Activated CD8-positive, alpha-beta memory T cell treated with anti-CD3 and anti-CD28 coated beads, Interleukin-2, amount 10 ng/mL, durations not matched to agents 7 days and 5 days (primary cell): ENCODE measurements around the gene NTM. TPM values are rescaled to one million over a fixed set of nuclear protein-coding genes. Genes with fewer than 3 reads are reported as not detected.
"Not testable (repeated sequence)": the region's sequence is repeated elsewhere in the genome, so short reads cannot be mapped to it uniquely, and the experiment has no call there.

ENCODE experiments used
- ATAC-seq: fragments of 150-1000 bp; cut with Tn5 transposase; one replicate; pipeline ENCODE4 v1.10.0; 2021; ENCODE audit warnings: moderate library complexity
- CTCF ChIA-PET: fragments of 350-600 bp; sonication (Branson Sonifier 250); formaldehyde crosslinking; loops from one replicate; lab custom pipeline; 2021; ENCODE audit warnings: antibody characterized with exemption; lab: Charles Lee
- DNase-seq: peaks from one replicate; pipeline ENCODE4 v3.0.0-alpha.2; 2020
- H3K27ac Mint-ChIP-seq: one replicate; pipeline ENCODE4 v1.8.0; 2021; ENCODE audit warnings: mild to moderate bottlenecking, mixed read lengths
- H3K27me3 Mint-ChIP-seq: one replicate; pipeline ENCODE4 v1.8.0; 2021; ENCODE audit warnings: mixed read lengths
- H3K36me3 Mint-ChIP-seq: one replicate; pipeline ENCODE4 v1.8.0; 2021; ENCODE audit warnings: mild to moderate bottlenecking, mixed read lengths
- H3K4me1 Mint-ChIP-seq: one replicate; pipeline ENCODE4 v1.8.0; 2021; ENCODE audit warnings: mixed read lengths
- H3K4me3 Mint-ChIP-seq: one replicate; pipeline ENCODE4 v1.8.0; 2021; ENCODE audit warnings: mild to moderate bottlenecking, moderate library complexity, mixed read lengths
- H3K9me3 Mint-ChIP-seq: one replicate; pipeline ENCODE4 v1.8.0; 2022; ENCODE audit warnings: low read depth, mixed read lengths
- total RNA-seq, 2 experiments: library from RNA; stranded (reverse); gene quantifications; one replicate each; pipeline ENCODE4 v1.2.3, GENCODE V29; 2021

The NTM gene
- total RNA-seq, 2 experiments from 2014 or later: not detected

GRCh38 chr11:132319419-132319818 lies 949.0 kb downstream of the NTM start:
- DNase-seq, H3K4me1 Mint-ChIP-seq, H3K36me3 Mint-ChIP-seq, H3K9me3 Mint-ChIP-seq, H3K27me3 Mint-ChIP-seq, H3K4me3 Mint-ChIP-seq, H3K27ac Mint-ChIP-seq, ATAC-seq: not testable (repeated sequence)
- CTCF ChIA-PET: interaction anchor here (0.7 kb wide), 1 partner anchor 39 kb away, joined by 3 read pairs; no protein-coding TSS in a partner anchor

DNA sequence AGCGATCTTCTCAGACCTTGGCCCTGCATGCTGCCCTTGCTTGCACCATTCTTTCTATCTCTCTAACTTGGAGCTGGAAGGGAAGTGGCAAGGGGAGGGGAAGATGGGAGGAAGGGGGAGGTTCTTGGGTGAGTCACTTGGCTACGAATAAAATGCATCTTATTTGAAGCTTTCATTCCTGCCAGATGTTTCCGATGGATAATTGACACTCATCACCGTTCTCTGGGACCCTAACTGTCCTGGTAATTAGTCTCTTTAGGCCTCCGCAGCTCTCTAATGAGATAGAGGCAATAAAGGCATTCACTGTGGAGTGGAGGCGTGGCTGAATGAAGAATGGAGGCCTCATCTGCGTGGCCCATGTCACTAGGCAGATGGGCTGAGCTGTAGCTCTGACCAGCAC lies 960.1 kb downstream of the NTM start:
- Mint-ChIP-seq H3K4me1 (peaks cover 7% of the 10 kb centered on the region), H3K4me3 (no peak overlapping the region), H3K27ac (no peak overlapping the region), H3K36me3 (no peaks in the 10 kb centered on the region), H3K27me3 (peaks cover 13% of the 10 kb centered on the region), H3K9me3 (peaks cover 3% of the 10 kb centered on the region)
- CTCF ChIA-PET: interaction anchor here (1.7 to 2.9 kb wide), 2 partner anchors 18 to 19 kb away, joined by 3 to 9 read pairs; no protein-coding TSS in a partner anchor
- ATAC-seq (no peak), DNase-seq (no peak)

GRCh38 chr11:132332521-132332920 lies 962.1 kb downstream of the NTM start:
- no peak for ATAC-seq
- no peak for DNase-seq
- H3K4me1 Mint-ChIP-seq: peaks cover 14% of the 10 kb centered on the region
- H3K36me3 Mint-ChIP-seq: no peaks in the 10 kb centered on the region
- CTCF ChIA-PET: interaction anchor here (2.9 kb wide), 1 partner anchor 20 kb away, joined by 9 read pairs; no protein-coding TSS in a partner anchor
- H3K4me3 Mint-ChIP-seq: no peak overlapping the region
- peaks cover 3% of the 10 kb centered on the region for H3K9me3 Mint-ChIP-seq
- no peak overlapping the region for H3K27ac Mint-ChIP-seq
- H3K27me3 Mint-ChIP-seq: peaks cover 10% of the 10 kb centered on the region

DNA sequence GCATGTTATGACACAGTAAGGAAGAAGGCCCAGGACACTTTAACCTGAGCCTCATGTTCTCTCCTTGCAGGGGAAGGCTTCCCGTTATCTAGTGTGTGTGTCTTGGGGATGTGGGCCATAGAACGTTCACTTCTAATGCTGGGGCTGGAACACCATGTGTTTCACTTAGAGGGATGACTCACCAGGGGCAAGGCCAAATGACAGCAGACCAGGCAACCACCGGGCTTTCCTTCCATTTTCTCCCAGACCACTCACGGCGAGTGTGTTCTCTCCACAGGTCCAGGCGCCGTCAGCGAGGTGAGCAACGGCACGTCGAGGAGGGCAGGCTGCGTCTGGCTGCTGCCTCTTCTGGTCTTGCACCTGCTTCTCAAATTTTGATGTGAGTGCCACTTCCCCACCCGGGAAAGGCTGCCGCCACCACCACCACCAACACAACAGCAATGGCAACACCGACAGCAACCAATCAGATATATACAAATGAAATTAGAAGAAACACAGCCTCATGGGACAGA lies 964.4 kb downstream of the NTM start:
- Mint-ChIP-seq H3K27ac (no peak overlapping the region), H3K4me3 (no peak overlapping the region), H3K4me1 (peaks cover 22% of the 10 kb centered on the region), H3K36me3 (no peaks in the 10 kb centered on the region), H3K27me3 (peaks cover 8% of the 10 kb centered on the region), H3K9me3 (peaks cover 3% of the 10 kb centered on the region)
- CTCF ChIA-PET: no interaction called here
- ATAC-seq: no peak
- DNase-seq: no peak

- Mint-ChIP-seq H3K9me3 (peaks cover 3% of the 10 kb centered on the region), H3K4me1 (peaks cover 19% of the 10 kb centered on the region), H3K27ac (no peak overlapping the region), H3K27me3 (peaks cover 10% of the 10 kb centered on the region), H3K4me3 (no peak overlapping the region), H3K36me3 (no peaks in the 10 kb centered on the region)
- no peak for DNase-seq
- no peak for ATAC-seq
- CTCF ChIA-PET: no interaction called here
Observed at GRCh38 chr11:132335311-132335710, 964.9 kb downstream of the NTM start.

- CTCF ChIA-PET: no interaction called here
- Mint-ChIP-seq H3K27ac (no peak overlapping the region), H3K4me1 (peaks cover 15% of the 10 kb centered on the region), H3K4me3 (no peak overlapping the region), H3K27me3 (peaks cover 13% of the 10 kb centered on the region), H3K36me3 (no peaks in the 10 kb centered on the region), H3K9me3 (no peaks in the 10 kb centered on the region)
- ATAC-seq (no peak), DNase-seq (no peak)
Observed at GRCh38 chr11:132336781-132337535, 966.5 kb downstream of the NTM start.

DNA sequence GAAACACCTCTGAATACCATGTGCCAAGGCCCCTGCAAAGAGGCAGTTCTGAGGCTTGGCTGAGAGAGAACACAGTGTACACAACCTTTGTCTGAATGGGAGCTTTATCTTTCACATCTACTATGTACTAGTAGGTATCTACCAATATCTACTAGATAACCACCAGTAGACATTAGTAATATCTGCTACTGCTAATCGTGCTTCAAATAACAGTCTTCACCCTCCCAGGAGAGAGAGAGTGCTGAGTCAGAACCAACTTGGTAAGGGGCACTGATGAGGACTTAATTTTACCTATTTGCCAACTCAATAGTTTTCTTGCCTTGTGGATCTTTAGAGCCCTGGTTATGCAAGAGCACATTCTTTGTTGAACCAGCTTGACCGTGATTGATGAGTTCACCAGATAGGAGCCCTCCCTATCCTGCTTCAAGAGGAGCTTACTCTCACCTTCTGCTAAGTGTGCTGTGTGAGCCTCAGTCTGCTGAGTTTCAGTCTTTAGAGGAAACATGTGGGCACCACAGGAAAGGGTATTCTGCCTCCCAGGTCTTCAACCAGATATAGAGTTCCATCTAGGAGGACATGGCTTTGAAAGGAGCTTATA lies 967.5 kb downstream of the NTM start:
- Mint-ChIP-seq H3K27me3 (peaks cover 22% of the 10 kb centered on the region), H3K36me3 (no peaks in the 10 kb centered on the region), H3K4me3 (no peak overlapping the region), H3K4me1 (peaks cover 18% of the 10 kb centered on the region), H3K9me3 (no peaks in the 10 kb centered on the region), H3K27ac (no peak overlapping the region)
- CTCF ChIA-PET: no interaction called here
- ATAC-seq: no peak
- DNase-seq: no peak

- Mint-ChIP-seq H3K27ac (no peak overlapping the region), H3K36me3 (no peaks in the 10 kb centered on the region), H3K4me3 (no peak overlapping the region), H3K9me3 (no peaks in the 10 kb centered on the region), H3K27me3 (peaks cover 20% of the 10 kb centered on the region), H3K4me1 (peaks cover 45% of the 10 kb centered on the region)
- CTCF ChIA-PET: no interaction called here
- no peak for ATAC-seq
- no peak for DNase-seq
Observed at GRCh38 chr11:132342408-132342807, 972.0 kb downstream of the NTM start.

- Mint-ChIP-seq H3K36me3 (no peaks in the 10 kb centered on the region), H3K4me3 (no peak overlapping the region), H3K9me3 (no peaks in the 10 kb centered on the region), H3K27me3 (peaks cover 20% of the 10 kb centered on the region), H3K4me1 (peaks cover 48% of the 10 kb centered on the region), H3K27ac (no peak overlapping the region)
- DNase-seq: no peak
- CTCF ChIA-PET: no interaction called here
- ATAC-seq: peak; percentile 83
Observed at GRCh38 chr11:132343445-132344175, 973.2 kb downstream of the NTM start.

GRCh38 chr11:132346558-132347148 lies 976.2 kb downstream of the NTM start:
- CTCF ChIA-PET: interaction anchor here (0.7 to 1.1 kb wide), 3 partner anchors 15 to 1600 kb away, joined by 3 to 4 read pairs (median 3); no protein-coding TSS in a partner anchor
- H3K9me3 Mint-ChIP-seq: no peaks in the 10 kb centered on the region
- DNase-seq (no peak), ATAC-seq (no peak)
- H3K4me3 Mint-ChIP-seq: no peak overlapping the region
- peaks cover 59% of the 10 kb centered on the region for H3K4me1 Mint-ChIP-seq
- no peaks in the 10 kb centered on the region for H3K36me3 Mint-ChIP-seq
- H3K27ac Mint-ChIP-seq: no peak overlapping the region
- peaks cover 10% of the 10 kb centered on the region for H3K27me3 Mint-ChIP-seq

DNA sequence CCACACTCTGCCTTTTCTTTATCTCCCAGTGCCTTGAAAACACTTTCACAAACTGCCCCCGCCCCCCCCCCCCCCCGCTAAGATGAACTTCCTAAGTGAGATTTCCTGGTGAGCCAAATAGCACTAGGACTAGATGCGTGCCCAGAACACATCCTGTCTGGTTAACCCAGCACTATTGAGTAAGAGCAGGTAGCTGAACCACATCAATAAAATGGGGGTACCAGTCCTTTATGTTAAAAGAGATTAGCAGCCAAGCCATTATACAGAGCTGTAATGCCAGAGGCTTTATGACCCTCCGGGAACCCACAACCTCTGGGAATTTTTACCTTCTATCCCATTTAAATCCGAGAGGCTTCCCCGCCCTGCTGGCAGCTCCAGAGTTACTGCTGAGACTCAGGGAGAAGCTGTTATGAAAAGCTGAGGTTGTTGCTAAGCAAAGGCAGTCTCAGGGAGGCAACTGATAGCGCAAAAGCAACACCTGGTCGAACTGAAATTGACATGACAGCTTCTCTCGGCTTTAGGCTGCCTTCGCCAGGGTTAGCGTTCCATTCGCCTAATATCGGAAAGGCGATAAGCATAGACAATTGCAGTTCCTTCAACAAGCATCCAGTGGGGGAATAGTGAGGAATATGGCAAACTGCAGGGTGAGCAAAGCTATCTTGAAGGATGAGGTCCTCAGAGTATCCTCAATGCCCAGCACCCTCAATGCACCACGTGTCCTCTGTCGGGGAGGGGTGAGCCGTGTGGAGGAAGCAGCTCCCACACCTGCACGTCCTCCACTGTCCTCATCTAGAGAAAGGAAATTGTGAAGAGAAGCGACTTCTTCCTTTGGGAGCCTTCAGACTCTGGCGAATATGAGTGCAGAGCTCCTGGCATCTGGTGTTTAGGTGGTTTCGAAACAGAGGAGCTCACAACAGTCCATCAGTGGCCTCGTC lies 977.0 kb downstream of the NTM start:
- no peaks in the 10 kb centered on the region for H3K36me3 Mint-ChIP-seq
- ATAC-seq (no peak), DNase-seq (peak; percentile 55)
- H3K4me1 Mint-ChIP-seq: peaks cover 59% of the 10 kb centered on the region
- H3K4me3 Mint-ChIP-seq: no peak overlapping the region
- H3K27me3 Mint-ChIP-seq: peaks cover 6% of the 10 kb centered on the region
- no peak overlapping the region for H3K27ac Mint-ChIP-seq
- H3K9me3 Mint-ChIP-seq: no peaks in the 10 kb centered on the region
- CTCF ChIA-PET: interaction anchor here (0.7 to 1.2 kb wide), 3 partner anchors 9 to 1599 kb away, joined by 3 to 6 read pairs (median 4); no protein-coding TSS in a partner anchor
